ENCODE results near the gene WNT3.
"Not testable (repeated sequence)": the region's sequence is repeated elsewhere in the genome, so short reads cannot be mapped to it uniquely, and the experiment has no call there.

WNT3 gene

DNA sequence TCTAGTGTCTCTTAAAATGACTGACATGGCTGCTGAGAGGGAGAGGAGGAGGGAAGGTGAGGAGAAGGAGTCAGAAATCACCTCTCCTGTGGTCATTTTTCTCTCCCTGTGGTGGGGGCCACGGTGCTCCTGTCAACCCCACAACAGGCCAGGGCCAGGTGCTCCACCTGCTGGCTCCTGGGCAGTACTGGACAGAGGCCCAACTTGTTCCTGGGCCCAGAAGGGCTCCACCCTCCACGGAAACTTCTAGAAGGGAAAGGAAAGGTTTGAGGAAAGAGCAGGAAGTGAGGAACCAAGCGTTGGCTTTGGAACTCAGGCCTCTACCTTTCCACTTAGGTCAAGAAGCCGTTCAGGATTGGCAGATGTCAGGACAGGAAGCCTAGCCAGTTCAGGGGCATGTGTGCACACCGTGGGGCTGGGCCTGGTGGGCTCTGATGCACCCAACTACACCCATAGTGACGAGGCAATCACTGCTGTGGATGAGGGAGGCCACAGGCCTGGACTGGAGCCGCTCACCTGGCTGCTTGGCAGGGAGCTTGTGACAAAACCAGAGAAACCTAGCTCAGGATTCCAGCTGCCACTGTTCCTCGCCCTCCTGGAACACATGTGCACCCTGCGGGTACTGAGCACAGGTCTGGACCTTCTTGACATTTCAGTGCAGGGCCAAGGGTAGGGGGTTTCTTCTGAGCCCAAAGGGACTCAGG lies 36.1 kb downstream of the WNT3 start:
- DNase-seq: no peak

DNA sequence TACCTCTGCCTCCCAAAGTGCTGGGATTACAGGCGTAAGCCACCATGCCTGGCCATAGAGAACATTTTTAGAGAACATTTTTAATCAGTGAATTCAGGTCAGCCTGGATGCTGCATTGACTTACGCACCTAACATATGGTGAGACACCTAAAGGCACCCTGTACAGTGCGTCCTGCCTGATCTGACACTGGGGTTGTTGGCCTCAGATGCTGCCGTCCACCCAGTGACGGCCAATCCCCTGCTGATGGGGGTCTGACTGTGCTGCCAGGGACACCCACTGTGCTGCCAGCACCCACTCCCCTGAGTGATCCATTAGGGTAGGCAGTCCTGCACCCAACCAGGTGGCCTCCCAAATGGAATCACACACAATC lies 38.5 kb downstream of the WNT3 start:
- DNase-seq: no peak

DNA sequence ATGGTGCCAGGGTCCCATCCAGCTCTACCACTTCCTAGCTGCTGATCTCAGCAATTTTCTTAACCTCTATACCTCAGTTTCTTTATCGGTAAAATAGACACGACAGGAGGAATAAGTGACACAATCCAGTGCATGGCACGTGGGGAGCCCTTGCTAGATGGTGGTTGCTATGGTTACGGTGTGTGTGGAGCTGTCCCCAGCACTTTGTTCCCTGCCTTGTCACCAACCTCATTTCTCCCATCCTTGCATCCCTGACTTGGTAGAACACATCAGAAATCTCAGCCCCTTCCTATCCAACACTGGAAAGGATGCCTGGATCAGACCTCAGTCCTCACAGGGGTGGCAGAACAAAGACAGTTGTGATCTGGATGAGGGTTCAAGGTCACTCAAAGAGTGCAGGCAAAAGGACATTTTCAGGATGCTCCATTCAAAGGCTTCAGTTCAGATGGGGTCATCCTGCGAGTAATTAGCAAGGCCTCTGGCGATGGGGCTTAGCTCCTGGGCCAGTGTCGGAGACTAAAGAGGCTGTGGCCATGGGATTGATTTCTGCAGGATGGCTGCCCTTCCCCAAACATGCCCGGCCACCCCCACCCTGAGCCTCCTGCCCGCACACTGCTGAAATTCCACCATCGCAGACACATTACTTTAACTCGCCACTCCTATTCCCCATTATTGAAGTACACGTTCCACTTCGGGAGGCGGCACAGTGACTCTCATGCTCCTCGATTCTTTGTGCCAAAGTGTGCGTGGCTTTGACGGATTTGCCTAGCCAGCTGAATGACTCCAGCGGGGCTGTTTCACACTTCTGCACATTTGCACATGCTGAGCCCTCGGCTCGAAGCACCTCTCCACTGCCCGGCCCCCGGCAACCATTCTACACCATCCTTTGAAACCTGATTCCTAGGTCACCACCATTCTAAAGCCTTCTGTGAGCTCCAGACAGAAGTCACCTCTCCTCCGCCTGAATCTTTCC lies 40.3 kb downstream of the WNT3 start:
- DNase-seq: no peak

DNA sequence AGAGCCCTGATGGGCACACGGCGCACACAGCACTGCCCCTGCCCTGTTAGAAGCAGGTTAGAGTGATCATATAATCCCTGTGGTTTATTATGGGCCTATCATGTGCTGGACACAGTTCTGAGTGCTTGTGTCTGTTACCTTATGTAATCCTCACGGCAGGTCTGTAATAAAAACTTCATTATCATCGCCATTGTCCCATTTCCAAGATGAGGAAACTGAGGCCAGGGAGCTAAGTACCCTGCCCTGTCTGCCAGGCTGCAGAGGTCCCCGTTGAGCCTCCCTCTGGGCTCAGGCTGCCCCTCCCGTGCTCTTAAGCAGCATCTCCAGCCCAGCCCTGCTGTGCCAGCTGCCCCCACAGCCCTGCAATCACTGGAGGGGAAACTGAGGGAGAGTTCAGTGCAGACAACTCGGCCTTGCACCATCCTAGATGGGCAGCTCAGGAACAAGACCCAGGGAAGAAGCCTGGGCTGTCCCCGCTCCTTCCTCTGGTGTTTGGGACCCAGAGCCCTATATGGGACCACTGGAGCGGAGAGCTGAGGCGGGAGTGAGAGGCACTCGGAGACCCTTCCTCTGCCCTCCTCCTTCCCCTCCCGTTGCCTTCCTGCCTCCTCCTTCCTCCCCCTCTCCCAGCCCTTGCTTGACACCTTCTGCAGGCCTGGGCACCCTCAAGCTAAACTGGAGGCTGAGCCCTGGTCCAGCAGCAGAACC lies 42.0 kb downstream of the WNT3 start:
- DNase-seq: no peak

DNA sequence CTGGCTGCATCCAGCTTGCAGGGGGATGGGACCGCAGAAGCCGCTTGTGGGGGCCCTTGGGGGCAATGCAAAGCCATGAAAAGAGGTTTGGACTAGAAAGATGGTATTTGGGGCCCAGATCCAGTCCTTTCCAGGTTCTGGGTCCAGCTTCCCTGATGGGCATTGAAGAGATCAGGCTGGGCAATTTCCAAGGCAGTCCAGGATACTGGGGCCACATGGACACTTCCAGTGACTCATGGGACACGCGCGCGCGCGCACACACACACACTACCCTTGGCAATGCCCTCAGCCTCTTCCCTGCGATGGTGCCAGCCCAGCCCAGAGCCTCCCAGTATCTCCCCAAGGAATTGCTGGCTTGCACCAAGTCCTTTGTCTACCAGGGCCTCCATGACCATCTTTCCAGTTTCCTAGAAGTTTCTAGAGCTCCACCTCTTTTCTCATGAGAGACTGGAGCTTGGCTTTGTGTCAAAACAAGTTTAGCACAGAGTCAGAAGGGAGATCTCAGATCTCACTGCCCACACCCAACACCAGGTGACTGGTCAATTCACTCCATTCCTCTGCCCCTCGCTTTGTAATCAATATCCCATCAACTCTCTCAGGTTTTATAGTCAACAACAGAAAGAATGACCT lies 44.3 kb downstream of the WNT3 start:
- DNase-seq: no peak

DNA sequence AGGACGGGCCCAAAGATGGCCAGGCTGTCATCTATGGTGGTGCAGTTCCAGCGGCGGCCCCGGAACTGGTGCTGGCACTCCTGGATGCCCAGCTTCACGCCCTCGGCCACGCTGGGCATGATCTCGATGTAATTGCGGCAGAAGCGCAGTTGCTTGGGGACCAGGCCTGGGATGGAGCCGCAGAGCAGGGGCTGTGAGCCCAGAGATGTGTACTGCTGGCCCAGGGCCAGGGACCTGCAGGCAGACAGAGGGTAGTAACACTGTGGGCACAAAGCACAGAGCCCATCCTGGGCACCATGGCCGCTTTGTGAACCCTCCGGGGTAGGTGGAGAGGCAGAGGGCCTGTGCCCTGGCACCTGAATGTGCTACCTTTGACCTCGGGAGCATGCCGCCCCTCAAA lies 44.8 kb downstream of the WNT3 start:
- DNase-seq: no peak

DNA sequence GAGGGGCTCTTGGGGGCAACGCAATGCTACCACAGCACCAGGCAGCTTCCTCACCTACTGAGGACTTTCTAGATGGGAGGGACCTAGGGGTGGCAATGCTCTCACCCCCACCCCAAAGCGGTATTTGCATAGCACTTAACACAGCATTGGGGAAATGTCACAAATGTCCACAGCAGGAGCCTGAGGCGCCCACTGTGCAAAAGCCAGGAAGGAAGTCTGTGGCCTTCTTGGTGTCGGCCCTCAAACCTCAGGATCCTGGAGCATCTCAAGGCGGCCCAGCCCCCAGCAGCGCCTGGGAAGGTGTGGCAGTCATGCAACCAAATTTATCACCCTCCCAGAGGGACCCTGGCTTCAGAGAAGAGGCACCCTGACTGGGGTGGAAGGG lies 45.3 kb downstream of the WNT3 start:
- no peak for DNase-seq

DNA sequence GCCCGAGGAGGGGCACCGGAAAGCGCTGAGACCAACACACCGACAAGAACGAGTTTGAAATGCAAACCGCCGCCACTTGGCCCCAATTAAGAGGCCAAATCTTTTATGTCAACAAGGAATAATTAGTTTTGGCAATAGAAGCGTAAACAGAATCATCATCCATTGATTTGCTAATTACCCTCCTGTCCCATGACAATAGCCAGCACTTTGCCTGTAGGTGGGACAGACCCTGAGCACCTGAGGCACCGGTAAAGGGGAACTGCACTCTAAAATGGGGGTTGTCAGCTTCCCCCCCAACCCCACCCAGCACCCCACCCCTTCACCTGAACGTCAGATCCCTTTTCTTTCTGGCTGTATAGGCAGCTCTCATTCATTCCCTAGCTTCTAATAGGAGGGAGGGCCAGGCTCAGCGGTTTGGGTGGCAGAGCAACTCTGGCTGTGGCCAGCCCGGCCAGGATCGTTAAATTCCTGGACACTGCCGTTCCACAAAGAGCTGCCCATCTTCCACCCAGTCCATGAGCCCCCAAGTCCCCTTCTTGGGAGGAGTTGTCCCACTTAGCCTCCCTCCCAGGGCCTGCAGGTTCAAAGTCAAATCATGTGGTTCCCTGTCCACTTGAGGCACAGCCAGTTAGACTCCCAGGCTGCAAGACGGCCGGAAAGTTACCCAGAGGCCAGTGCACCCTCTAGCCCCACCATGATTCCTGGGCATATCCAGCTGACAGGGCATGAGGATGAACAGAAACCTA lies 45.8 kb downstream of the WNT3 start:
- DNase-seq: no peak

DNA sequence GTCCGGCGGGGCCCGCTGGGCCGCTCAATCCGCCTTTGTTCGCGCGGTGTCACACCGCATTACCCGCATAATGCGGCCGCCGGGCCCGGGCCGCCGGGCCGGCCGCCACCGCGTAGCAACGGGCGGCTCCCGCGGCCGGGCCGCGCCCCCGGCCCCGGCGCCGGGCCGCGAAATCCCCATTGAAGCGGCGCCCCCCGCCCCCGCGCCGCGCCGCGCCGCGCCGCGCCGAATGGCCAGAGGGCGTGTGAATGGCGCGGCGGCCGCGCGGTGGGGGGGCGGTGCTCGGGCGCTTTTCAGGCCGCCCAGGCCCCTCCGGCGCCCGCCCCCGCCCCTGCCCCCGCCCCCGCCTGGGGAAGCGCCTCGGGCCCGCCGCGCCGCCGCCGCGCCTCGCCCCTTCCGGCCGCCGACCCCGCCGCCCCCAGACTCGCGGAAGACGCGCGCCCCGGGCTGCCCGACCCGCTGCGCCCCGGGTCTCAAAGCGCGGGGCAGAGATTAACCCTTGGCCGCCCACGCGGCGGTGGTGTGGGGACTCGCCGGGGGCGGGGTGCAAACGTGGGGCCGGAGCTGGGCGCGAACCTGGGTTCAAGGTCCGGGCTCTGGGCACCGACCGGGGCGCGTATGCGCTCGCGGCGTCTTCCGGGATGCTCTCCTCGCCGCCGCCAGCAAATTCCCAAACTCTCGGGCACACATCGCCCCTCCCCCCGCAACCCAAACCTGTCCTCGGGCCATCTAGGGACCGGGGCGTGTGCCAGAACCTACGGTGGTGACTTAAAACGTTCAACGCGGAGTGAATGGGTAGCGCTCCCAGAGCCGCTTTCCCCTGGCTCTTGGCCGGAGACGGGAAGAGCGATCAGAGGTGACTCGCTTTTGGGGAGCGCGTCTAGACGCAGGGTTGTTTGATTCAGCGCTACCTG lies 46.7 kb downstream of the WNT3 start:
- no peak for DNase-seq

DNA sequence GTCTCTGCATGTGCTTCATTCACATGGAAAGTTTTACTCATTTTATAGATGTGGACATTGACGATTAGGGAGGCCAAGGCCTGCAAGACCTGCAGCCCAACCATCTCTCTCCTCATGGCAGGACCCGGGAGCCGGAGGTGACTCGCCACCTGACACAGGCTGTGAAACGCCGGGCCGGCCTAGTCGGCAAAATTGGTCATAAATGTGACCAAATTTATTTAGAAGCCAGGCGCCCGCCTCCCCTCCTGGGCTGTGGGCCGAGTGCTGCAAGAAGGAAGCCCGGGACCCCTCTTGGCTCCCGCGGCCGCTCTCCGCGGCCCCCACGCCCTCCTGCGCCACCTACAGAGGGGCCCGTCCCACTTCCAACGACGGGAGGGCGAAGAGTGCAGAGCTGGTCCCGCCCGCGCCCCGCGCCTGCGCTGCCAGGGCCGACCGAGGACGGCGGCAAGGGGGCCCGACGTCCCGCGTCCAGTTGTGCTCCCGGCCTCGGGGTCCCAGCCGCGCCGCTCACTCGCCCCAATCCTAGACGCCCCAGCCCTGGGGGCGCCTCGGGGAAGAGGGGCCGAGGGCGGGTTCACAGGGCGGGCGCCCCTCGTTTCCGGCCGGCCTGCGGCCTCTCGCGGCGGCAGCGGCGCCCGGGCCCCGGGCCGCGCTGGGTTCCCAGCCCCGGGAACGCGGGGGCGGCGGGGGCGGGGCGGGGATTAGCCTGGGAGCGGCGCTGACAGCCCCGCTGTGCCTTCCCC lies 47.5 kb downstream of the WNT3 start:
- DNase-seq: no peak

DNA sequence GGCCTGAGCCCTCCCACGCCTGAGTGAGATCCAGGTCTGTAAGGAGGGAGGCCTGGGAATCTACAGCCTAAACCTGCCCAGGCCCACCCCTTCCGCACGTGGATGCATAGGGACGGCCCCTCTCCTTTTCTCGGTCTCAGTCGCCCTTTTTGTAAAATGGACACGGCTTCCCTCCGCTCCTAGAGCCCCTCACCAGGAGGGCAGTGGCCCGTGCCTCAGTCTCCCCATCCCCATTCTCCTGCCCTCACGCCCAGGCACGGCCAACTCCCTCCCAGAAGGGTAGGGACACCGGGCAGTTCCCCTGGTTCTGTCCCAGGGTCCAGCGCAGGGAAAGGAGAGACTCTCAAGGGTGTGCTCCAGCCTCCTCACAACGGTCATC lies 48.1 kb downstream of the WNT3 start:
- no peak for DNase-seq

DNA sequence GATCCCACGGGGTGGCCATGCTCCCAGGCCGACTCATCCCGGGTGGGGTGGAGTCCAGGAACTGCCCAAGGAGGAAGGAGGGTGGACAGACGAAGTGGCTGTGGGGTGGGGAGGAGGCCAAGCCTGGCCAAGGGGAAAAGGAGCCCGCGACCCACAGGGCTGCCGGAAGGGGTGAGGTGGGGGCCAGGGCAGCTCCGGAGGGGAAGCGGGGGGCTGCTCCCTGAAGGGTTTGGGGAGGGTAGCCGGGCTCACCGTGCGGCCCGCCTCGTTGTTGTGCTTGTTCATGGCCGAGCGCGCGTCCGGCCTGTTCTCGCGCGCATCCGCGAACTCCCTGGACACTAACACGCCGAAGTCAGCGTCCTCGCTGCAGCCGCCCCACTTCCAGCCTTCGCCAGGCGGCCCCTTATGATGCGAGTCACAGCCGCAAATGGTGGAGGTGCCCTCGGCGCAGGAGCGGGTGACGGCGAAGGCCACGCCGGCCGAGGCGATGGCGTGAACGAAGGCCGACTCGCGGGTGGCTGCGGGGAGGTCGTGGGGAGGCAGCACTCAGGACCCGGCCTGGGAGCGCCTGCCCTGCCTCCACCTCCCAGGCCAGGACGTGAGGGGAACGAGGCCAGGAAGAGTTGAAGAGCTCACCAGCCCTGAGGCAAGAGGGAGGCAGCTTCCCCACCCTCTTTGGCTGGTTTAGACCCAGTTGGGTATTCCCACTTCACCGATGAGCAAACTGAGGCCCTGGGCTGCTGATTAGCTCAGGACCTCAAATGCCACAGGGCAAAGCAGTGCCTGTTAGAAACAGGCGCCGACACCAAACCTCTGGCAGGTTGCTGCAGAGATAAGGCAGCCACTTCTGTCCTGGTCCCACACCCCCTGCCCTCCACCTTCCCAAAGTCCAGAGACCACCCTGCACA lies 48.7 kb downstream of the WNT3 start:
- no peak for DNase-seq

DNA sequence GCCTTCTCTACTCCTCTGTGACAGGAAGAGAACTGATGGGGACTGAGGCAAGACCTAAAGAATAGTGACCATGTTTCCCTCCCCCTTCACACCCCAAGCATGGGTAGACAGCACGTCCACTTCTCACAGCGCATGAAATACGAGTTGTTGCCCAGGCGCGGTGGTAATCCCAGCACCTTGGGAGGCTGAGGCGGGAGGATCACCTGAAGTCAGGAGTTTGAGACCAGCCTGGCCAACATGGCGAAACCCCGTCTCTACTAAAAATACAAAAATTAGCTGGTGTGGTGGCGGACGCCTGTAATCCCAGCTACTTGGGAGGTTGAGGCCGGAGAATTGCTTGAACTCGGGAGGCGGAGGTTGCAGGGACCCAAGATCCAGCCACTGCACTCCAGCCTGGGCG lies 49.6 kb downstream of the WNT3 start:
- not testable (repeated sequence) for DNase-seq

DNA sequence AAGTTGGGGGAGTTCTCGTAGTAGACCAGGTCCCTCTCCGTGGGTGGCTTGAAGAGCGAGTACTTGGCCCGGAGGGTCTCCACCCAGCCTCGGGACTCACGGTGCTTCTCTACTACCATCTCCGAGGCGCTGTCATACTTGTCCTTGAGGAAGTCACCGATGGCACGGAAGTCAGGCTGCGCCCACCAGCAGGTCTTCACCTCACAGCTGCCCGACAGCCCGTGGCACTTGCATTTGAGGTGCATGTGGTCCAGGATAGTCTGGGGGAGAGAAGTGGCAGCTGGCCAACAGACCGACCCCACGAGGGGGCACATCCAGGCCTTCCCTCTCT lies 50.0 kb downstream of the WNT3 start:
- no peak for DNase-seq

DNA sequence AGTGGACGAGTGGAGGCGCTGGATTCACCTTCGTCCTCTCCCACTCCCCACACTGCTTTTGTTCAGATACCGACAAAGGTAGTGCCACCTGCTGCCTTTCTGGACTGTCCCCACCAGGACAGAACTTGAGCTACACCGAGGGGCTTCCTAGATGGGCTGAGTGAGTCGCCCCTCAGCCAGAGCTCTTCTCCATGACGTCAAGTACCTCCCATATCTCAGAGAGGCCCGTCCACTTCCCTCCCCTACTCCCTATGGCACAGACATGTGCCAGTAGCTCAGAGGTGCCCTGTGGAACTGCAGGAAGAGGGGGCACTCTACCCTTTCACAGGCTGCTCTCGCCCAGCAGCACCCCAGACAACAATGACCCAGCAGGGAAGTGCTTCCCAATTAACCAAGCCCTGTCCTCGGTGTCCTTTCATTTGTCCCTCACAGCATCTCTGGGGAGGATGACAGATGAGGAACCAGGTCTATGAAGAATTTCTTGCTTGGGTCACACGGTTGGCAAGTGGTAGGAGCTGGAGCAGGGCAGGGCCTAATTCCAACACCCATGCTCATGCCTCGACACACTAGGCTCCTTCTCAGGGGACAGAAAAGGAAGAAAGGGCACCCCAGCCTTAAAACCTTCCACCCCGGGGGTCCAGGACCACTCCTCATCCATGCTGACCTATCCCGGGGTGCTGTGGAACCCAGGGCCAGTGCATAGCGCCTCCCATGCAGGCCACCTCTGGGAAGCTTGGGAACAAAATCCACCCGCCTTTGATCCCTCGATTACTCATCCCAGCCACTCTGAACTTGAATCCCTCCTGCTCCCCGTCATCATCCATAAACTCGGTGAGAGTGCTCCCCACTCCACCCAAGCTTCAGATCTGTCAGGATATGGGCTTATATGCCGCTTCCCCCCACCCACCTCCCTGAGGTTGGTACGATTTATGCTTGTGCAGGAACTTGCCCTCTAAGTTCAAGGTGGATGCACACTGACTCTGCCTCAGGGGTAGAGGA lies 51.7 kb downstream of the WNT3 start:
- DNase-seq: no peak

DNA sequence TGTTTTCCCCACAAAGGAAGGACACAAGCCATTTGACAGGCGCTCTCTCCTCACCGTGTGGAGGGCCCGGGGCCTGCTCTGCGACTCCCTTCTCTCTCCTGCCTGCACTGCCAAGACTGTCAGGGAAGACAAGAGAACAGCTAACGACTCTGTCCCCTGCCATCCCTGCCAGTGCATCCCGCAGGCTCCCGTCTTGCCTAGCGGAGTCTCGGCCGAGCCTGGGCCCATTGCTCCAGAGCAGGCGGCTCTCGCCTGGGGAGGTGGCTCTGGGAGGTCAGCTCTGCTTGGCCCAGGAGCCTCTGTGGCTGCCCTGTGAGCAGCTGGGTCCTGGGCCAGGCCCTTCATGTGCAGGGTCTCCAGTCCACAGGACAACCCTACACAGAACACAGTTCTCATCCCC lies 53.0 kb downstream of the WNT3 start:
- DNase-seq: no peak

DNA sequence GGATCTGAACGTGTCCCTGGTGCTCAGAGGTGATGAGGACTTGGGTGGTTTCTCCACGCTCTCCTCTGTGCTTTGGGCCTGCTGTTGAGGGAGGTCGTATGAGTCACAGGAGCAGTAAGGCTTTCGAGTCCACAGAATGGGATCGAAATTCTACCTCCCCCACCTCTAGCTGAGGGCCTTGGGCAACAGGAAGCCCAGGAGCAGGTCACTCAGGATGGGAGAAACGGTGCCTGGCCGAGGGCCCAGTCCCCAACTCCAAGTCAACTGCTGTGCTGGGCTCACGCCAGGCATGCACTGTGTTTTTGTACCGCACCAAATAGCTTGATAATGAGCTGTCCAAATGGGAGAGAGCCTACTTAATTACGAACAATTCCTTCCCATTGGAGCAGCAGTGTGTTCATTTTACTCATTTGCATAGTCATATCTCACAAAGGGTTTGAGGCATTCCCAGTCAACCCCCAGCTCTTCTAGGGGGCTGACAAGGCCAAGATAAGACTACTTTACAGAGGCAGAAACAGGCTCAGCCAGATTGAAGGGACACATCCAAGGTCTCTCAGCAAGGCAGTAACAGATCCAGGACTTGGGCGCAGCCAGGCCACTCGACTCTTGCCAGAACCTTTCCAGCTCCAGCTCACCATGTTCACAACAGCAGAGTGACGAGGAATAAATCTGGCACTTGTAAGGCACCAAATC lies 53.6 kb downstream of the WNT3 start:
- no peak for DNase-seq
